ENCODE data around the gene HRH1.
"Not testable (repeated sequence)": the region's sequence is repeated elsewhere in the genome, so short reads cannot be mapped to it uniquely, and the experiment has no call there.

The HRH1 gene

DNA sequence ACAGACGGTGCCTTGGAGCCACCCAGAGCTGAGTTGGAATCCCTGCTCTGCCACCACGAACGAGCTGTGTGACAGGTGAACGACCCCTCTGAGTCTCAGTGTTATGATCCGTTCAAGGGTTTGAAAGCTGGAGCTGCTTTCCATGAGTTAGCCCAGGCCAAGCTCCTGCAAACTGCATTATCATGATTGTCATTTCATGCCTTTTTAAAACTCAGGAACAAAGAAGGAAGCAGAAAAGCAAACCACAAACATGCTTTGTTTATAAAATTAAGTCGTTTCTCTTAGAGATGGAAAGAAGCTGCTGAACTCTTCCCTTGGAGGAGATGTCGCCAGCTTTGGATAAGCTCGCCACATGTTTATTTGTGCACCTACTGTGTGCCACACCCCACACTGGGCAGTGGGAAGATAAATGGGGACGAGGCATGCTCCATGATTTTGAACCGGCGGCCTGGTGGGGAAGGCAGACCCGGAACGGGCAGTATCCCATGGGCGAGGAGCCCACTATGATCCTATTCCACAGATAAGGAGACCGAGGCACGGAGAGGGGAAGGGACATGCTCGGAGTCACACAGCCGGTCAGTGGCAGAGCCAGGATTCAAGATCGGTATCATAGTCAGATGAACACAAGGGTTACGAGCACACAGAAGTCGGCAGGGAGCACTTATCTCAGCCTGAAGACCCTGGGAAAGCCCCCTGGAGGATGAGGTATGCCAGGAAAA lies 15.9 kb downstream of the HRH1 start:
- no peak for DNase-seq (ENCODE audit: extremely low read depth in 1 of 2, low read depth in 1 of 2)

DNA sequence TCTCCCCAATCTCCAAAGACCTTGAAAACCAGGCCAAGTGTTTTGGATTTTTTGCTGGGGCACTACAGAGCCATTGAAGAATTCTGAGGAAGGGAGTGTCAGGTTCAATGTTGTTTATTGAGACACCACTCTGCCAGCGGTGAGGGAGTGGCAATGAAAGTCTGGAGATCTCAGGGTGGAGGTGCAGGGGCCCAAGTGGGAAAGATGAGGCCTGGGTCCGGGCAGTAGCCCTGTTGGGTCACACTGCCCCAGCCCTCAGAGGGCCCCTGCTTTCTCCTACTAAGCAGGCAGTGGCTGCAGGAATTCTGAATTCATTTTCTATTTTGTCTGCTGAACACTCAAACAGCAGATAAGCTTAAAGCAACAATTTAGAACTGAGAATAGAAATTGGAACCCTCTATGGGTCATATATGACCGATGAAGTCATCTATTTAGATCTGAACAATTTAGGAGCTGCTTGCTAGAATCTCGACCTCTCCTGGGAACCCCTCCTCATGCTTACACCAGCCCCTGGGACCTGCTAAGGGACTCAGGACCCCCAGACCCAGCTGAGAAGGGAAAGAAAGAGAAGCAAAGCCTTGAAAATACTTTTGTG lies 17.9 kb downstream of the HRH1 start:
- no peak for DNase-seq (ENCODE audit: extremely low read depth in 1 of 2, low read depth in 1 of 2)

DNA sequence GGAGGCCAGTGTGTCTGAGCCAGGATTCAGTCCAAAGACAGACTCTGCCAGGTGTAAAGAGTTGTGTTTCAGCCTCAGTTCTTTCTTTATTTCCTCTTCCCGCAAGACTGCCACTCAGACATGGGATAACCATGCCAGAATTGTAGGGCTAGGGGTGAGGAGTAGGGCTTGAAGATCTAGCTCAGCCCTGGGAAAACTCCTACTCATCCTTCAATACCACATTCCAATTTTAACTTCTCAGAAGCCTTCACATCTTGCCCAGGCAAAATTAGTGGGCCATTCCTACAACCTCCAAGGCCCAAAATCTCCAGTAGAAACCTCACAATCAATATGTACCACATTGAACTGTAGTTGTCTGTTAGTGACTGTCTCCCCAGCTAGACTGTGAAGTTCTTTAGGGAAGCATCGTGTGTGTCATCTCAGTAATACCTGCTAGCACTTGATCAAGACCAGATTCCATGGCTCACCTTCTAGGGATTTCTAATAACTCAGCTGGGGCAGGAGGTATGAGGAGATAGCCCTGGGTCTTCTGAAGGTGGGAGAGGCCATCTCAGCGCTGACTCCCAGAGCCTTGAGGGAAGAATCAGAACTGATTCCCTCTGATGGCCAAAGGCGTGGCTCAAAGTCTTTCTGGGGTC lies 19.7 kb downstream of the HRH1 start:
- DNase-seq (ENCODE audit: extremely low read depth in 1 of 2, low read depth in 1 of 2) = no peak

DNA sequence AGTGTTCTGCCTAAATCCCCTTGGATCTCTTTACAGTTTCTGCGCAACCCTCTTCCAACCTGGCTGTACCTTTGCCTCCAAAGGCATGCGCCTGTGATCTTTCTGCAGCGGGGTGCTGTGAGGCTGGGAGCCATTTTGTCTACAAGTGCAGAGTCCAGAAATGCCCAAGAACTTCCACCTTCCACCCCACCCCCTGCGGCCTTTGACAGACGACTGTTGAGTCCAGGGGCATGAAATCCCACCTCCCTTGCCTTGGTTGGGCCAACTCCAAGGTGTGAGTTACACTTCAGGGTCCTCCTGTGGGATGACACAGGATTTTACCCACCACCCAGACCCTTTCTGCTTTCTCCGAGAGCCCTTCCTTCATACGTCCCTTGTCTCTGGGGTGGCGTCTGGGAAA lies 24.1 kb downstream of the HRH1 start:
- DNase-seq (ENCODE audit: extremely low read depth in 1 of 2, low read depth in 1 of 2) = no peak

DNA sequence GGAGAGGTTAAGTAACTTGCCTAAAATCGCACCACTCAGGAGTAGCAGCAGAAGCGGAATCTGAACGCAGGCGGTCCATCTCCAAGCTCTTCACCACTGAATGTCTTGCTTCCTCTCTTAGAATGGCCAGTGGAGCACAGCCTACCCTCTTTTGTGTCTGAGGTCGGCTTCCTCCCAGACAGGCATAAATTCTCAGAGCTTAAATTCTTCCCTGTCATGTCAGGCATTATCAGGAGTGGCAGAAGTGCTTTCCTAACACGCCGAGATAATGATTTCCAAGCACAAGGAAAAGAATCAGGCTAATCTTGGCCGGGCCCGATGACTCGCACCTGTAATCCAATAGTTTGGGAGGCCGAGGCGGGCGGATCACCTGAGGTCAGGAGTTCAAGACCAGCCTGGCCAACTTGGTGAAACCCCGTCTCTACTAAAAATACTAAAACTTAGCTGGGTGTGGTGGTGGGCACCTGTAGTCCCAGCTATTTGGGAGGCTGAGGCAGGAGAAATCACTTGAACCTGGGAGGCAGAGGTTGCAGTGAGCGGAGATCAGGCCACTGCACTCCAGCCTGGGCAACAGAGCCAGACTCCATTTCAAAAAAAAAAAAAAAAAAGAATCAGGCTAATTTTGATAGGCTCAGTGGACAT lies 30.2 kb downstream of the HRH1 start:
- not testable (repeated sequence) for DNase-seq (ENCODE audit: extremely low read depth in 1 of 2, low read depth in 1 of 2)

DNA sequence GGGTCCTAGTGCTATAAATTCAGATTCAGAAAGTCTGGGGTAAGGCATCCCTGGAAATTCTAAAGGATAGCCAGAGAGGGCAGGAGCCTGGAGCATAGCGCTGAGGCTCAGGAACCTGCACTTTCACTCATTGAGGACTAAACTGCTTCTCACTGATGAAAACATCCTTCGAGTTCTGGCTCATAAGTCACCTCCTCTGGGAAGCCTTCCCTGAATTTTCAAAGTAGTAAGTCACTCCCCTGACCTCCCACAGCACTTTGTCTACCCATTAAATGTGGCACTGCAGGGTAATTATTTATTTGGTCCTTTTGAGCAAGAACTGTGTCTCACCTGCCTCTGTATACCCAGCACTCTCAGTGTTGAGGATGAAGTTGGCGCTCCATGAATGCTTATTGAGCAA lies 30.9 kb downstream of the HRH1 start:
- no peak for DNase-seq (ENCODE audit: extremely low read depth in 1 of 2, low read depth in 1 of 2)

DNA sequence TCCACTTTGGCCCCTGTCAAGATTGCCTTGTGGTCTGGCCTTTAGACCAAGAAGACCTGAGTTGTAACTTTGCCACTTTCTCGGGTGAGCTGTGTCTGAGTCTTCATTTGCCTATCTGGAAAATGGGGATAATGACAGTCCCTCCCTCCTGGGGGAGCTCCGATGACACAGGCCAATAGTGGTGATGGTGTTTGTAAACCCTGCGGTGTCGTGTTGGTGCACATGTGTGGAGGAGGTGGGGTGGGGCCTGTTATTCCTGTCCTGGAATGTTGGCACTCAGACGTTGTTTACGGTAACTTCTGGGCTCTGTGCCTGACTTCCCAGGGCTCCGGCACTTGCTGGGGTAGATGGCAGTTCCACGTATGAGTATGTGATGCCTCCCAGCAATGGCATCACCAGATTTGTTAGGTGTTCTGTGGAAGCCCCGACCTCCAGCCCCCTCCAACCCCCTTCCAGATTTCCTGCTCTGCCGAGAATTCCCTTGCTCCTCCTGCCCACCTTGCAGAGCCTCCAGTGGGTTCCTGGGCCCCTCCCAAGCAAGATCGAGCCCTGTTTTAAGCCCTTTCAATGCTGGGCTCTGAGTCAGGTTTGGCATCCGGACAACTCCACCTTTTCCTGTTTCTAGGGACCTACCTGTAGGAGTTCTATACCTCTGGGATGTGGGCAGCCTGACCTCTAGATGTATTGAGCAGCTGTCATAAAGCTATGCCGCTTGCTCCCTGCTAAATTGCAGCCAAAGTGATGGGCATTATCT lies 31.4 kb downstream of the HRH1 start:
- no peak for DNase-seq (ENCODE audit: extremely low read depth in 1 of 2, low read depth in 1 of 2)

DNA sequence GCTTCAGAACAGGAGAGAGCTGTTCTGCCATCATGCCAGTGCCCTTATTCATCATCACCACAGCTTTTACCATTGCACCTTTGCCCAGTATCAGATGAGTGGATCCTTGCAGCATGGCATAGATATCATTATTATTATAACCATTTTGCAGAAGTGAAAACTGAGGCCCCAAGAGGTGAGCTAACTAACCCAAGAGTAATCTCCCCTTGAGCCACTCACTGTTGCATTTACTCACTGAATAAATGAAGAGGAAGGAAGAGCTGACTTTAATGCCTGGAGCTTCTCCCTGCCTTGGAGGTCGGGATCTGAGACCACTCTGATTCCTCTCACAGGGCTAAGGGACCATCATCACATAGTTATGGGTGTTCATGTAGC lies 32.0 kb downstream of the HRH1 start:
- no peak for DNase-seq (ENCODE audit: extremely low read depth in 1 of 2, low read depth in 1 of 2)

DNA sequence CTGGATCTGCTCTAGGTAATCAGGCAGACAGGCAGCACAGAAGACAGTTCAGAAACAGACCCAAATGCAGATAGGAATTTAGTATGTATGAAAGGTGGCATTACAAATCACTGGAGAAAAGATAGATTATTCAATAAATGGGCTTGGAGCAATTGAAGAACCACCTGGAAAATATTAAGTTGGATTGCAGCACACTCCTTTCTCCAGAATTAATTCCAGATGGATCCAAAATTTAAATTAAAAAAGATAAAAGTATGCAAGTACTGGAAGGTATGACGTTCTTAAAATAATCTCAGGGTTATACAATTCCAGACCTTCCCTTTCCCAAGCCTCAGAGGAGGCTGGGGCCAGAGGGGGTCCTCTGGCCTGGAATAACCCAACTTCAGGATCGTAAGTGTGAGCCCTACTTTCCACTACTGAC lies 32.5 kb downstream of the HRH1 start:
- DNase-seq (ENCODE audit: extremely low read depth in 1 of 2, low read depth in 1 of 2) = no peak

DNA sequence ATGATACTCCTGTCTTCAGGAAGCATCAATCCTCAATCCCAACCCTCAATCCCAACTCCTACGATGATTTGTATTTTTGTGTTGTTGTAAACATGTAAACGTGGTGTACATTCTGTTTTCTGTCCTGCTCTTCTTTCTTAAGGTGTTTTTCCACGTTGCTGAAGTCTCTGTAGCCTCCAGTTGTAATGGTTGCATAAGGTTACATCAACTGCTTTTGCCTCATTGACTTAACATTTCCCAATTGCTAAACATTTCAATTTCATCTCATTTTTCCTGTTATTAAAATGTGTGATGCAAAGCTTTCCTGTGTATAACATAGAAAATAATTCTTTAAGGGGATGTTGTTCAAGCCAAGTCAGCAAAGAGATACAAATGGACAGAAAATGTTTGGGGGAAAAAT lies 33.4 kb downstream of the HRH1 start:
- no peak for DNase-seq (ENCODE audit: extremely low read depth in 1 of 2, low read depth in 1 of 2)

DNA sequence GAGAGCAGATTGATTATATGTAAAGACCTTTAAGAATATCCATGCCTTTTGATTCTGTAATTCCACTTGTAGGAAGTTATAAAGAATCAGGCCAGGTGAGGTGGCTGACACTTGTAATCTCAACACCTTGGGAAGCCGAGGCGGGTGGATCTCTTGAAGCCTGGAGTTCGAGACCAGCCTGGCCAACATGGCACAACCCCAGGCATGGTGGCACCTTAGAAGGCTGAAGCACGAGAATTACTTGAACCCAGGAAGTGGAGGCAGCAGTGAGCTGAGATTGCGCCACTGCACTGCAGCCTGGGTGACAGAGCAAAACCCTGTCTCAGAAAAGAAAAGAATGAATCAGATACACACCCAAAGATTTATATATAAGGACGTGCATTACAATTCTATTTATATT lies 33.9 kb downstream of the HRH1 start:
- DNase-seq (ENCODE audit: extremely low read depth in 1 of 2, low read depth in 1 of 2) = no peak

DNA sequence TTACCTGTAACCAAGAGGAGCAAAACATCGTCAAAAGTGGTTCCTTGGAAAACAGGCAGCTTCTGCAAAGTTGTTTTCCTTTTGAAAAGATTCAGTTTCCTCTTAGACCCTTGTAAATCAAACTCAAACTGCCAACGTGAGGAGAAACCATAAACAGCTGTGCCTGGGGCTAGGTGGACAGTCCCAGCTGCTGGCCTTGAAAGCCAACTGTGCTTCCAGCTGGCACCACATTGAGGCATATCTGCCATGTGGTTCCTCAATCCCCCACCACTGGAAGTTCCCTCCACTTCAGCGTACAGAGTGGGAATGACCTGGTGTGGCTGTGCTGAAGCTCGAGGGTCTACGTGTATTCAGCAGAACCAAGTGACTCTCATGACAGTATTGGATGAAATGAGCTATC lies 40.9 kb downstream of the HRH1 start:
- no peak for DNase-seq (ENCODE audit: extremely low read depth in 1 of 2, low read depth in 1 of 2)

DNA sequence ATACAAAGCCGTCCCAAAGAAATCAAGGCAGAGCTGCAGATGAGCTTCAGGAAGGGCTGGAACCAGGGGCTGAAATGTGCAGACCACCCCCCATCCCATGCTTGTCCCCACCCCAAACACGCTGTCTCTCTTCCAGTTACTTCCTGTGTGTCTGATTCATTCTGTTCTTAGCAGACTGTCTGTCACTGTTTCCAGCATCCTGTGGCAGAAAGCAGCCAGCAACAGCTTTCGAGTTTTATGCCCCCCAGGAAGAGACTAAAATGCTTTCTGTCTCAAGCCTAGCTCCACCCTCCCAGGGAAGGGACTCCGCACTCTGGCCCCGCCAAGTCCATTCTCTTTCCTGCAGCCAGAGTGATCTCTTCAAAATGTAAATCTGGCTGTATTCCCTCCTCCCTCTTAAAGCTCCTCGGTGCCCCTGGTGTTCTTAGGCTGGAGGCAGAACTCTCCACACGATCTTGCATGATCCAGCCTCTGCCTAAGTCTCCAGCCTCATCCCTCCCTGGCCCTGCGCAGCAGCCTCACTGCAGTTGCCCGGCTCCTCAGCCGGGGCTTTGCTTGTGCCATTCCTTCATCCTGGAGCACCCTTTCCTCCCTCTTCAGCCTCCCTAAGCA lies 41.5 kb downstream of the HRH1 start:
- DNase-seq (ENCODE audit: extremely low read depth in 1 of 2, low read depth in 1 of 2) = no peak

DNA sequence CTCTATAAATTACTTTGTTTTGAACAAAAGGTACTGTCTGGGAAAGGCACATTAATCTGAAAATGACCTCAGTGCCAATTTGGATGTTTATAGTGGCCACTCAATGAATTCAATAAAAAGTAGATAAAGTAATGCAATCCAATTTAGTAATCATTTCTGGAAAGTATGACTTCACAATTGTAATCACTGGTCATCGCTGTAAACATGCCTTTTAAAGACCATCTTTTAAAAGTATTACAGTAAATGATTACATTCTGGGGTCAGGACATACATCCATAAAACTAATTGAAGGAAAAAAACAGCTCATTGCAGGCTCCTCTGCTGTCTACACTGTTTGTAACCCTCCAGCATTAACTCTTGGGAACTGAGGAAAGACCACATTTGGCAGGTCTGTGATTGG lies 43.2 kb downstream of the HRH1 start:
- DNase-seq (ENCODE audit: extremely low read depth in 1 of 2, low read depth in 1 of 2) = no peak

DNA sequence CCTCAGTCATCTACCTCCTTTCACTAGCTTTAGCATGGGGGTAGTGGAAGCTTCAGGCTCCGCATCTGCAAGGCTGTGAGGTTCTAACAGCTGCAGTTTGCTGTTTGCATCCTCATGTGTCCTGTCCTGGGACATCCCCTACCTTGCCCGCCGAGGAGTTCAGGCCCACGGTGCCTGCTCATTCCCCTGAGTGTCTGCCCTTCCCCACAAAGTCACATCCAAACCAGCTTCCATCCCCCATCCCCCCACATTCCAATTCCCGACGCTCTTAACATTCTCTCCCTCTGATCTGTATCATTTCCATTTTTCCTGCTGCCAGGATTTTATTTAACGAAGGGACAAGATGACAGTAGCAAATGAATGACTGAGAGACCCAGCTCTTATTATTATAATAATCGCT lies 43.8 kb downstream of the HRH1 start:
- DNase-seq (ENCODE audit: extremely low read depth in 1 of 2, low read depth in 1 of 2) = no peak

DNA sequence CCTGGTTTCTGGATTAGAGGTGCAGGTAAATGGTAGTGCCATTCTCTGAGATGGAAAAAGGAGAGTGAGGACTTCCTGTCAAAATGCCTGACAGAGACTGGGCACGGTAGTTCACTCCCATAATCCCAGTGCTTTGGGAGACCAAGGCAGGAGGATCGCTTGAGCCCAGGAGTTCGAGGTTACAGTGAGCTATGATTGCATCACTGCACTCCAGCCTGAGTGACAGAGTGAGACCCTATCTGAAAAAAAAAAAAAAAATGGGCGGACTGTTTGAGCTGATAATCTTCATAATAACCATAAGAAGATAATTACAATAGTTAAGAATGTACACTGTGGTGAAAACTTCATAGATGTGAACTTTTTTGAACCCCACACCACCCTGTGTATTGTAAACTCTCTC lies 44.2 kb downstream of the HRH1 start:
- DNase-seq (ENCODE audit: extremely low read depth in 1 of 2, low read depth in 1 of 2) = no peak

DNA sequence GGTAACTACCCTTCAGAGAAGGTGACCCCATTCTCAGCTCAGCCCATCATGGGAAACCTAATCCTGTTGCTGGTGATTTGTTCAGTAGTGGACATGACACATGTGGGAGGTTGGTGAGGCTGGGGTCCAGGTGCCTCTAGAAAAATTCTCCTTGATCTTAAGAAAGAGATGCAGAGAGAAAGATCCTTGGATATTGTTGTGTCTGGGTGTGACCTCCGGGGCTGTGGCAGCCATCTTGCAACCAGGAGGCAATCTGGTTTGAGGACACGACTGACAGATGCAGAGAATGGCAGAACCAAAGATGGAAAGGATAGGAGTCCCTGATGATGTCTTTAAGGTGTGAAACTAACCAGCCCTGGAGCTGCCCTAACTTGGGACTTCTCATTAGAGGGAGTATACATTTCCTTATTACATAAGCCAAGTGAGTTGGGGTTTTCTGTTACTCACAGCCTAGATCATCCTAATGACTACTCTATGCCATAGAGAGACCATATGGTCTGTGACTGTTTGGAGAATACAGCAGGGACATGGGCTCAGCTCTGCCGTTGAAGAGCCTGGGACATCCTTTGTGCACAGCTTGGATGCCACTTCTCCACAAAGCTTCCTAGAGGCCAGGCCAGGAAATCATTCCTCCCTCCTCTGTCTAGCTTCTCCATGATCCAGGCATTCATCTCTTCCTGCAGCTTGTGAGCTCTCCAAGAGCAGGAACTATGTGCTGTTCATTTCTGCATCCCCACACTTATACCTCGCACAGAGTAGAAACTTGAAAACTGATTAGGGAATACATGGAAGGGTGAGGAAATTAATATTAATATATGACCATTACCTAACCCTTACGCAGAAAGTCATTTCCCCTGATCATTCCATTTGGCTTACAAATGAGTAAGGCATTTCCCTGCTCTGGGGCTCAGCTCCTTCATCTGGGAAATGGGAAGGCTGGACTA lies 45.9 kb downstream of the HRH1 start:
- no peak for DNase-seq (ENCODE audit: extremely low read depth in 1 of 2, low read depth in 1 of 2)

DNA sequence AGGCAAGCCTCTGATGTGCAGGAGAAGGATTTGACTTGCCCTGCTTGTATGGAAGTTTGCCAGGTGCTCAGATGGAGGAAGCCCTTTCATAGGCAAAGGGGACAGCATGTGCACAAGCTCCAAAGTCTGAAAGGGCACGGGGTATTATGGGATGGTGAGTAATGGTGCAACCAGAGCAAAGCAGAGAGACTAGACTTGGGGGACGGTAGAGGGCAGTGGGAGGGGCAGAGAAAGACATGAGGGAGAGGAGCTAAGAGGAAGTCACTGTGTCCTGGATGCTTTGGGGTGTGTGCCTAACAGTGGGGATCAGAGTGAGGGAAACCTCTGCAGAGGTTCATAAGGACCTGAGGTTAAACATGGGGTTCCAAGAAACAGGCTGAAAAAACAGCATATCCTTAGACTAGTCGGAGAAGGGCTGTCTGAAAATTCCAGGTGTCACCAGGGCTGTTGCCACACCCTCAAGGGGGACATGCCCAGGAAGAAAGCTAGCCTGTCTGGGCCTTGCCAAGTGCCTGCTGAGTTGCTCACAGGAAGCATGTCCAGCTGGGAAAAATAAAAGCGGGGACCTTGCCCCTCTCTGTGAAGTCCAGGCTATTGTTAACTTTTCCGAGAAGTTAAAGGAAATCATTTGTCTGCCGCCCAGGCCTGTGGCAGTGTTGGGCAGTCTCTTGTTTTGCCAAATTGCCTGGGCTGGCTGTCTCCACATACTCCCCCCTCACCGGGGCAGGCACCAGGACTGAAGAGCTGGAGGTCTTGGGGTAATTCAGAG lies 47.1 kb downstream of the HRH1 start:
- no peak for DNase-seq (ENCODE audit: extremely low read depth in 1 of 2, low read depth in 1 of 2)

DNA sequence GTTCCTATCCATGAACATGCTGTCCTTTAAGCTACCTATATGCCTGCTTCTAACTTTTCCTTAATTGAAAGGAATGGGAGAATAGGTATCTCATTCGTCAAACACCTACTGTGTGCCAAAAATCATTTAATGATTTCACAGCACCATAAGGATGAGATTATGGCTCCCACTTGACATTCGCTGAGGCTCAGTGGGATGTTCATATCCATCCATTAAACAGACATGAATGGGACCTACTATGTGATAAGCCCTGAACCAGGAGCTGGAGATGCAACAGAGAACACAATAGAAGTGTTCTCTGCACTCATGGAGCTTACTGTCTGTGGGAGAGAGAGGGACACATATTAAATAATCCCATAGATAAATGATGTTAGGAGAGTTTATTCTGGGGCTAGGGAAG lies 49.7 kb downstream of the HRH1 start:
- no peak for DNase-seq (ENCODE audit: extremely low read depth in 1 of 2, low read depth in 1 of 2)

Data from activated CD8-positive, alpha-beta memory T cell treated with anti-CD3 and anti-CD28 coated beads for 1 hour (primary cell).